RWPE2 (cell line): Measurements from ENCODE around the gene TMEM134.
"Not testable (repeated sequence)": the region's sequence is repeated elsewhere in the genome, so short reads cannot be mapped to it uniquely, and the experiment has no call there.

ENCODE experiments used
- ATAC-seq: fragments of 200-7000 bp; cut with Tn5 transposase; 3 replicates; pipeline ENCODE4 v1.9.1; 2021; ENCODE audit warnings: low read depth
- DNase-seq: peaks from one replicate; pipeline ENCODE4 v3.0.0-alpha.2; 2020; ENCODE audit warnings: low spot score
- H3K27ac ChIP-seq: fragments of 450-650 bp; 2 replicates; pipeline ENCODE4 v1.5.1; 2017; ENCODE audit warnings: mild to moderate bottlenecking; ENCODE audit not compliant: poor library complexity, severe bottlenecking
- H3K27me3 ChIP-seq: fragments of 250-450 bp; sonication (Bioruptor Pico); 2 replicates; pipeline ENCODE4 v1.5.1; 2021; ENCODE audit warnings: mild to moderate bottlenecking, moderate library complexity; ENCODE audit not compliant: insufficient read depth, poor library complexity, severe bottlenecking
- H3K36me3 ChIP-seq: fragments of 250-450 bp; sonication (Bioruptor Pico); 2 replicates; pipeline ENCODE4 v1.5.1; 2020; ENCODE audit warnings: low read depth, mild to moderate bottlenecking, moderate library complexity
- H3K4me1 ChIP-seq: fragments of 250-450 bp; sonication (Bioruptor Pico); 2 replicates; pipeline ENCODE4 v1.5.1; 2021; ENCODE audit warnings: mild to moderate bottlenecking, moderate library complexity; ENCODE audit not compliant: insufficient read depth, poor library complexity, severe bottlenecking
- H3K4me3 ChIP-seq: fragments of 250-450 bp; sonication (Bioruptor Pico); 2 replicates; pipeline ENCODE4 v1.5.1; 2021; ENCODE audit warnings: mild to moderate bottlenecking, moderate library complexity; ENCODE audit not compliant: severe bottlenecking
- H3K9me3 ChIP-seq: fragments of 250-450 bp; sonication (Bioruptor Pico); 2 replicates; pipeline ENCODE4 v1.5.1; 2021; ENCODE audit warnings: mild to moderate bottlenecking, moderate library complexity; ENCODE audit not compliant: severe bottlenecking
- TF ChIP-seq, protein P1 (sequence below): fragments of 450-650 bp; IDR thresholded peaks from one replicate; pipeline ENCODE4 v1.5.1; 2017; ENCODE audit warnings: mild to moderate bottlenecking, moderate library complexity; ENCODE audit not compliant: poor library complexity, severe bottlenecking

Gene TMEM134

DNA sequence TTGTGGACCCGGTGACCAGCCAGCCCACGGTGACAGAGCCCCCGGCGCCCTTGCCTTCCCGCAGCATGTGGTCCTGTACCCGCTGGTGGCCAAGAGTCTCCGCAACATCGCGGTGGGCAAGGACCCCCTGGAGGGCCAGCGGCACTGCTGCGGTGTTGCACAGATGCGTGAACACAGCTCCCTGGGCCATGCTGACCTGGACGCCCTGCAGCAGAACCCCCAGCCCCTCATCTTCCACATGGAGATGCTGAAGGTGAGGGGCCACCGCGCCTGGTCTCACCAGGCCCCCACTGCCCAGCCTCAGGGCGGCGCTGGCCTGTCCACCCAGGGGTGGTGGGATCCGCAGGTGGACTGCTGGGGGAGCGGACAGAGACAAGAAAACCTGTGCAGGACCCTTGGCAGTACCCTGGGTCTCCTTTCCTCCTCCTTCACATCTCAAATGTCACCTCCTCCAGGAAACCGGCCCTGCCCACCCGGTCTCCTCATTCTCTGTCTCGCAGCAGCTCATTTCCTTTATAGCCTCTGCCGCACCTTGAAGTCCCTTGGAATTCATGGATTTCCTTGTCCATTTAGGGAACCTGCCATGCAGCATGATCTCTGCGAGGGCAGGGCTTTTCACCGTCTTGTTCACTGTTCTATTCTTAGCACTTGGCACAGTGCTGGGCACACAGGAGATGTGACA is 20.3 kb upstream of the TMEM134 start:
- H3K9me3 ChIP-seq = no peaks in the 10 kb centered on the region
- peaks cover 32% of the 10 kb centered on the region for H3K36me3 ChIP-seq
- no peak overlapping the region for H3K4me3 ChIP-seq
- DNase-seq = no peak
- peaks cover 4% of the 10 kb centered on the region for H3K4me1 ChIP-seq
- H3K27me3 ChIP-seq = no peaks in the 10 kb centered on the region
- no peak overlapping the region for H3K27ac ChIP-seq
- no peak for ATAC-seq
- TF ChIP-seq, protein P1, sequence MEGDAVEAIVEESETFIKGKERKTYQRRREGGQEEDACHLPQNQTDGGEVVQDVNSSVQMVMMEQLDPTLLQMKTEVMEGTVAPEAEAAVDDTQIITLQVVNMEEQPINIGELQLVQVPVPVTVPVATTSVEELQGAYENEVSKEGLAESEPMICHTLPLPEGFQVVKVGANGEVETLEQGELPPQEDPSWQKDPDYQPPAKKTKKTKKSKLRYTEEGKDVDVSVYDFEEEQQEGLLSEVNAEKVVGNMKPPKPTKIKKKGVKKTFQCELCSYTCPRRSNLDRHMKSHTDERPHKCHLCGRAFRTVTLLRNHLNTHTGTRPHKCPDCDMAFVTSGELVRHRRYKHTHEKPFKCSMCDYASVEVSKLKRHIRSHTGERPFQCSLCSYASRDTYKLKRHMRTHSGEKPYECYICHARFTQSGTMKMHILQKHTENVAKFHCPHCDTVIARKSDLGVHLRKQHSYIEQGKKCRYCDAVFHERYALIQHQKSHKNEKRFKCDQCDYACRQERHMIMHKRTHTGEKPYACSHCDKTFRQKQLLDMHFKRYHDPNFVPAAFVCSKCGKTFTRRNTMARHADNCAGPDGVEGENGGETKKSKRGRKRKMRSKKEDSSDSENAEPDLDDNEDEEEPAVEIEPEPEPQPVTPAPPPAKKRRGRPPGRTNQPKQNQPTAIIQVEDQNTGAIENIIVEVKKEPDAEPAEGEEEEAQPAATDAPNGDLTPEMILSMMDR = no peak

DNA sequence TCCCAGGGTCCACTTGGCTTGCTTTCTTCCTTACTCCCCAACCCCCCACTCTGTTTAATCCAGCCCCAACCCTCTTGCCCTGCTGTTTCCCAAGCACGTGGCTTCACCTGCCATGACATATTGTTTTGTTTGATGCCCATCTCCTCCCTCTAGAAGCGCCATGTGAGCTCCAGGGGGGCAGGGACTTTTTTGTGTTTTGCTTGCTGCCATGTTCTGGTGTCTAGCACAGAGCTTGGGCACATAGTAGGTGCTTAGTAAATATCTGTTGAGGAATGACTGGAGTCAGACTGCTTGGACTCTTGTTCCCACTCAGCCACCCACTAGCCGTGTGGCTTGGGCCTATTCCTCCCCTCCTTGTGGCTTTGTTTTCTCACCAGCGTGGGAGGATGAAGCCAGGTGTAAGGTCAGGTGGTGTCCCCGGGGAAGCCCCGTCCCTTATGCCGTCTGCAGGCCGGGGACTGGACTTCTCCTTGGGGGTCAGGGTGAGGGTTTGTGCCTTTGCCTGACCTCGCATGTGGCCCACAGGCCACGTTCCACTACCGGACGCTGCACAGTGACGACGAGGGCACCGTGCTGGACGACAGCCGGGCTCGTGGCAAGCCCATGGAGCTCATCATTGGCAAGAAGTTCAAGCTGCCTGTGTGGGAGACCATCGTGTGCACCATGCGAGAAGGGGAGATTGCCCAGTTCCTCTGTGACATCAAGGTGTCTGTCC is 17.6 kb upstream of the TMEM134 start:
- Histone ChIP-seq H3K36me3 (peaks cover 16% of the 10 kb centered on the region), H3K9me3 (no peaks in the 10 kb centered on the region), H3K4me1 (peaks cover 11% of the 10 kb centered on the region), H3K27ac (no peak overlapping the region), H3K27me3 (no peaks in the 10 kb centered on the region), H3K4me3 (no peak overlapping the region)
- DNase-seq = no peak
- TF ChIP-seq, protein P1 = no peak
- ATAC-seq = no peak

DNA sequence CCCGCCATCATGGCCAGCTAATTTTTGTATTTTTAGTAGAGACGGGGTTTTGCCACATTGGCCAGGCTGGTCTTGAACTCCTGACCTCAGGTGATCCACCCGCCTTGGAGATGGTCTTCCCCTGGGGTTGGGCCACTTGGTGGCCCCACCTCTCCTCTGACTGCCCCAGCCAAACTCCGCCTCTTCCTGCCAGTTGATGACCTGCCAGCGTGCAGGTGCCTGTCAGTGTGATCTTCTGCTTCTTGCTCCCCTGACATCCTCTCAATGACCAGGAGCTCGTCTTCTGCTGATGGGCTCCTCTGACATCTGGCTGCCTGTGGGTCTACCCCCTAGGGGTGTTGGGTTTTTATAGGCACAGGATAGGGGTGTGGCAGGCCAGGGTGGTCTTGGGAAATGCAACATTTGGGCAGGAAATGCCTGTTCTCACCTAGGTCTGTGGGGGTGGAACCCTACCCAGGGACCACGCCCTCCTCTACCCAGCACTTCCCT is 16.9 kb upstream of the TMEM134 start:
- peaks cover 11% of the 10 kb centered on the region for H3K4me1 ChIP-seq
- peaks cover 16% of the 10 kb centered on the region for H3K36me3 ChIP-seq
- not testable (repeated sequence) for DNase-seq, ATAC-seq, H3K27me3 ChIP-seq, H3K9me3 ChIP-seq, H3K27ac ChIP-seq, H3K4me3 ChIP-seq

DNA sequence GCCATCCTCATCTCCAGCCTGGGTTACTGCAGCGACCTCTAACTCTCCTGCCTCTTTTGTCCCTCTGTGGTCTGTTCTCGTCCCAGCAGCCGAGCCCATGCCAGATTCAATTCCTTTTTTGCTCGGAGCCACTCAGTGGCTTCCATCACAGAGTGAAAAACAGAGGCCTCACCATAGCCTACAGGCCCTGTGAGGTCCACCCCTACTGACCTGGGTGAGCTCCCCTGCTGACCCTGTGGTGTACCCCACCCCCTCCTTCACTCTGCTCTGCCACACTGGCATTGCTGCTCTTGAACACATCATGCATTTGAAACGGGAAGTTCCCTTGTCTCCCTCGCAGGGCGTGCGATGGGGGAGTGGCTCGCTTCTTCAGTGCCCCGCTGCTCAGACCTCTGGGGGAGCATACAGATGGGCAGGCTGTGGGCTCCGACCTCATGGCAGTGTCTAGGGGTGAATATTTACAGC is 15.8 kb upstream of the TMEM134 start:
- no peak for ATAC-seq
- H3K36me3 ChIP-seq = peaks cover 10% of the 10 kb centered on the region
- no peaks in the 10 kb centered on the region for H3K27me3 ChIP-seq
- no peaks in the 10 kb centered on the region for H3K9me3 ChIP-seq
- peaks cover 11% of the 10 kb centered on the region for H3K4me1 ChIP-seq
- no peak for DNase-seq
- H3K27ac ChIP-seq = no peak overlapping the region
- TF ChIP-seq, protein P1 = no peak
- no peak overlapping the region for H3K4me3 ChIP-seq

DNA sequence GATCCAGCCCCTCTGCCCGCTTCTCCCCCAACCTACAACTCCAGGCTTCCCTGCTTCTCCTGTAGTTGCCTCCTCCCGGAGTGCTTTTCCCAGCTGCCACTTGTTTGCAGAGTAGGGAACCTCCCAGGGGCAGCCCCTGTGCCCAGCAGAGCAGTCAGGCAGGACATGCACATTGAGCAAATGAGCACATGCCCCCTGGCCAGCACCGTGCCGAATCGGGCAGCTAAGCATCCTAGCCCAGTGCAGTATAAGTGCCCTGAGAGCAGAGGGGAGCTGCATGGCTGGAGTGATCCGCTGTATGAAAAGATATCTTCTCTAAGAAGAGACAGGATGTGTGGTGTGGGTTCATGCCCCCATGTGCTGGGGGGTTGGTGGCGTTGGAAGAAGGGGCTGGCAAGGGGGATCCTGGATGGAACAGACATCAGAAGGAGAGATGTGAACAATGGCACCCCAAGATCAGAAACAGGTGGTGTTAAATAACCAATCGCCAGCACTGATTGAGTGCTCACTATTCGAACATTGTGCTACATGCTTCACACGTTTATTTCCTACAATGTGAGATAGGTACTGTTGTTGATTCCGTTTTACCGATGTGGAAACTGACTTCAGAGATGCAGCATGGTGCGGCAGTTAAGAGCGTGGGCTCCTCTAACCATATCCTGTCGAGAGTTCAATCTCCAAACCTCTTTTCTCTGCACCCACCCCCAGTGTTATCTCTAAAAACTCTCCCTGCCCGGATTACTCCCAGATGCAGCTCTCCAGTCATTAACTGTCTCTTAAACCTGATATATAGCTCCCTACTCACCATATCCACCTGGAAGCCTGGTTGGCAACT is 15.0 kb upstream of the TMEM134 start:
- Histone ChIP-seq H3K4me3 (peak overlapping the region; percentile 42), H3K4me1 (peaks cover 11% of the 10 kb centered on the region), H3K27ac (no peak overlapping the region), H3K36me3 (peaks cover 10% of the 10 kb centered on the region), H3K9me3 (no peaks in the 10 kb centered on the region), H3K27me3 (no peaks in the 10 kb centered on the region)
- ATAC-seq (no peak), DNase-seq (no peak)
- TF ChIP-seq, protein P1 = no peak
